Activated CD8-positive, alpha-beta T cell treated with anti-CD3 and anti-CD28 coated beads for 36 hours (primary cell): ENCODE measurements around the gene CRELD2. TPM values are rescaled to one million over a fixed set of nuclear protein-coding genes. Genes with fewer than 3 reads are reported as not detected.

Experiments used
- ATAC-seq: fragments of 200-7000 bp; cut with Tn5 transposase; one replicate; pipeline ENCODE4 v1.10.0; 2021; ENCODE audit warnings: mild to moderate bottlenecking, moderate library complexity
- CTCF ChIA-PET: fragments of 350-600 bp; sonication (Branson Sonifier 250); formaldehyde crosslinking; loops from one replicate; lab custom pipeline; 2021; ENCODE audit warnings: antibody characterized with exemption; lab: Charles Lee
- POLR2A ChIA-PET: fragments of 350-600 bp; sonication (Branson Sonifier 250); formaldehyde crosslinking; loops from one replicate; lab custom pipeline; 2021; ENCODE audit warnings: antibody characterized with exemption; lab: Charles Lee
- DNase-seq: peaks from one replicate; pipeline ENCODE4 v3.0.0-alpha.2; 2020
- H3K27ac Mint-ChIP-seq: one replicate; pipeline ENCODE4 v1.8.0; 2021; ENCODE audit warnings: mild to moderate bottlenecking, mixed read lengths
- H3K27me3 Mint-ChIP-seq: one replicate; pipeline ENCODE4 v1.8.0; 2021; ENCODE audit warnings: mixed read lengths
- H3K36me3 Mint-ChIP-seq: one replicate; pipeline ENCODE4 v1.8.0; 2021; ENCODE audit warnings: low read depth, mixed read lengths
- H3K4me1 Mint-ChIP-seq: one replicate; pipeline ENCODE4 v1.8.0; 2021; ENCODE audit warnings: low read depth, mixed read lengths
- H3K4me3 Mint-ChIP-seq: one replicate; pipeline ENCODE4 v1.8.0; 2021; ENCODE audit warnings: mild to moderate bottlenecking, moderate library complexity, mixed read lengths
- H3K9me3 Mint-ChIP-seq: one replicate; pipeline ENCODE4 v1.8.0; 2021; ENCODE audit warnings: mixed read lengths
- intact Hi-C: fragments of 100-400 bp; cut with micrococcal nuclease; formaldehyde crosslinking; loops from one replicate; pipeline ENCODE4 v1.10.0; 2022
- total RNA-seq, 2 experiments: library from RNA; stranded (reverse); gene quantifications; one replicate each; pipeline ENCODE4 v1.2.3, GENCODE V29; 2021
- TF ChIP-seq, protein P1 (sequence below): fragments of 200-600 bp; IDR thresholded peaks from one replicate; pipeline ENCODE4 v1.8.0; 2022; ENCODE audit warnings: antibody characterized with exemption, mild to moderate bottlenecking

CRELD2 gene
- total RNA-seq, 2 experiments from 2014 or later, result 26.1 to 28.2 TPM

- POLR2A ChIA-PET, result interaction anchor here (0.8 to 4.9 kb wide), 11 partner anchors 10 to 230 kb away, joined by 3 to 63 read pairs (median 3); no protein-coding TSS in a partner anchor
- H3K4me1 Mint-ChIP-seq, result peaks cover 25% of the 10 kb centered on the region
- no peaks in the 10 kb centered on the region for H3K9me3 Mint-ChIP-seq
- CTCF ChIA-PET, result interaction anchor here (1.5 to 3.1 kb wide), 2 partner anchors 30 to 69 kb away, joined by 5 to 9 read pairs; no protein-coding TSS in a partner anchor
- intact Hi-C loops, result no loop called here
- DNase-seq (peak; percentile 58), ATAC-seq (no peak)
- H3K36me3 Mint-ChIP-seq, result peaks cover 36% of the 10 kb centered on the region
- H3K27me3 Mint-ChIP-seq, result no peaks in the 10 kb centered on the region
- H3K27ac Mint-ChIP-seq, result peak overlapping the region; percentile 95
- TF ChIP-seq, protein P1, sequence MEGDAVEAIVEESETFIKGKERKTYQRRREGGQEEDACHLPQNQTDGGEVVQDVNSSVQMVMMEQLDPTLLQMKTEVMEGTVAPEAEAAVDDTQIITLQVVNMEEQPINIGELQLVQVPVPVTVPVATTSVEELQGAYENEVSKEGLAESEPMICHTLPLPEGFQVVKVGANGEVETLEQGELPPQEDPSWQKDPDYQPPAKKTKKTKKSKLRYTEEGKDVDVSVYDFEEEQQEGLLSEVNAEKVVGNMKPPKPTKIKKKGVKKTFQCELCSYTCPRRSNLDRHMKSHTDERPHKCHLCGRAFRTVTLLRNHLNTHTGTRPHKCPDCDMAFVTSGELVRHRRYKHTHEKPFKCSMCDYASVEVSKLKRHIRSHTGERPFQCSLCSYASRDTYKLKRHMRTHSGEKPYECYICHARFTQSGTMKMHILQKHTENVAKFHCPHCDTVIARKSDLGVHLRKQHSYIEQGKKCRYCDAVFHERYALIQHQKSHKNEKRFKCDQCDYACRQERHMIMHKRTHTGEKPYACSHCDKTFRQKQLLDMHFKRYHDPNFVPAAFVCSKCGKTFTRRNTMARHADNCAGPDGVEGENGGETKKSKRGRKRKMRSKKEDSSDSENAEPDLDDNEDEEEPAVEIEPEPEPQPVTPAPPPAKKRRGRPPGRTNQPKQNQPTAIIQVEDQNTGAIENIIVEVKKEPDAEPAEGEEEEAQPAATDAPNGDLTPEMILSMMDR, result no peak
- H3K4me3 Mint-ChIP-seq, result peak overlapping the region; percentile 95
Observed at GRCh38 chr22:49961005-49961600, 42.7 kb downstream of the CRELD2 start.

DNA sequence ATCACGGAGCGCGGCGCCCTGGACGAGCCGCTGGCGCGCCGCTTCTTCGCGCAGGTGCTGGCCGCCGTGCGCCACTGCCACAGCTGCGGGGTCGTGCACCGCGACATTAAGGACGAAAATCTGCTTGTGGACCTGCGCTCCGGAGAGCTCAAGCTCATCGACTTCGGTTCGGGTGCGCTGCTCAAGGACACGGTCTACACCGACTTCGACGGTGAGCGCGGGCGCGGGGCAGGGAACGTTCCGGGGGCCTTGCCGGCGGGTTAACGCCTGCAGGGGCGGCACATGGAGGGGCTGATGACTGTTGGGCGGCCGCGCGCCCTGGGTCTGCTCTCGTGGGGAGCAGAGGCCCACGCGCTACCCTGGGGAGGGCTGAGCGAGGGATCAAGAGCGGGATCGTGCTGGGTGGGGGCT, 43.2 kb downstream of the CRELD2 start:
- Mint-ChIP-seq H3K4me3 (peak overlapping the region; percentile 95), H3K27ac (peak overlapping the region; percentile 95), H3K9me3 (no peaks in the 10 kb centered on the region), H3K36me3 (peaks cover 38% of the 10 kb centered on the region), H3K27me3 (no peaks in the 10 kb centered on the region), H3K4me1 (peaks cover 25% of the 10 kb centered on the region)
- ATAC-seq (no peak), DNase-seq (no peak)
- ChIA-PET CTCF (interaction anchor here (1.0 to 3.1 kb wide), 3 partner anchors 31 to 564 kb away, joined by 4 to 9 read pairs (median 5); no protein-coding TSS in a partner anchor), POLR2A (interaction anchor here (1.0 to 4.9 kb wide), 15 partner anchors 9 to 229 kb away, joined by 3 to 63 read pairs (median 4); partner anchors contain the start of gene MLC1)
- TF ChIP-seq, protein P1, result no peak
- intact Hi-C loops, result no loop called here

DNA sequence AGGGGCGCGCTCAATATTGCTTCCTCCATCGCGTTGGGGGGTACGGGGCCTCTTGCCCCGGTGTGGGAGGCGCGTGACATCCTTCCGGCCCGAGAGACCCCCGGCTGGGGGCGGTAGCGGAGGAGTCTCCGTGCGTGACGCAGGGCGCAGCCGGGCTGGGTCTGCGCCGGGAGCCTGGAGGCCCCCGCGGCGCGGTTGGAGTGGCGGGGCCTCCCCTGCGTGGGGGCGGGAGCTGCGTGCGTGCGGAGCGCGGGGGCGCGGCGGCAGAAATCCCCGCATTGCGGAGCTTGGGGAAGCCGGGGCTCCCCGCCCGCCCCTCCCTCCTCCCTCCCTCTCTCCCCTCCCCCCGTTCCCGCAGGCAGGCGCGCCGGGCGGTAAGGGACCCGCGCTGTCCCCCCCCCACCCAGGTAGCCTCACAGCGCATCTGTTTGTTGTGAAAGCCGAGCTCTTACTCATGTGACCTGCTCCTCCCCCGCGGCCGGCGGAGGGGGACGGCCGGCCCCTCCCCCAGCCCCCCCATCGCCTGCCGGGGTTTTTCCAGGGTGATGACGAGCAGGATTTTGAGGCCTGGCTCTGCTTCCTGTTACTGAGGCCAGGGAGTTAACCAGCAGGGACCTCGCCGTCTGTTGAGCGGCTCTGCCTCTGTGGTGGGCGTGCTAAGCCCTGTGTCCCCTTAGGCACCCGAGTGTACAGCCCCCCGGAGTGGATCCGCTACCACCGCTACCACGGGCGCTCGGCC, 43.7 kb downstream of the CRELD2 start:
- peaks cover 38% of the 10 kb centered on the region for H3K36me3 Mint-ChIP-seq
- peak overlapping the region; percentile 95 for H3K4me3 Mint-ChIP-seq
- peaks cover 27% of the 10 kb centered on the region for H3K4me1 Mint-ChIP-seq
- H3K9me3 Mint-ChIP-seq, result no peaks in the 10 kb centered on the region
- ChIA-PET CTCF (interaction anchor here (1.0 to 3.1 kb wide), 4 partner anchors 9 to 564 kb away, joined by 3 to 9 read pairs (median 5); no protein-coding TSS in a partner anchor), POLR2A (interaction anchor here (0.7 to 4.9 kb wide), 13 partner anchors 9 to 229 kb away, joined by 3 to 63 read pairs (median 6); partner anchors contain the start of gene MLC1)
- peak; percentile 93 for DNase-seq
- H3K27ac Mint-ChIP-seq, result peak overlapping the region; percentile 95
- ATAC-seq, result peak; percentile 38
- intact Hi-C loops, result no loop called here
- no peaks in the 10 kb centered on the region for H3K27me3 Mint-ChIP-seq
- TF ChIP-seq, protein P1, result no peak

DNA sequence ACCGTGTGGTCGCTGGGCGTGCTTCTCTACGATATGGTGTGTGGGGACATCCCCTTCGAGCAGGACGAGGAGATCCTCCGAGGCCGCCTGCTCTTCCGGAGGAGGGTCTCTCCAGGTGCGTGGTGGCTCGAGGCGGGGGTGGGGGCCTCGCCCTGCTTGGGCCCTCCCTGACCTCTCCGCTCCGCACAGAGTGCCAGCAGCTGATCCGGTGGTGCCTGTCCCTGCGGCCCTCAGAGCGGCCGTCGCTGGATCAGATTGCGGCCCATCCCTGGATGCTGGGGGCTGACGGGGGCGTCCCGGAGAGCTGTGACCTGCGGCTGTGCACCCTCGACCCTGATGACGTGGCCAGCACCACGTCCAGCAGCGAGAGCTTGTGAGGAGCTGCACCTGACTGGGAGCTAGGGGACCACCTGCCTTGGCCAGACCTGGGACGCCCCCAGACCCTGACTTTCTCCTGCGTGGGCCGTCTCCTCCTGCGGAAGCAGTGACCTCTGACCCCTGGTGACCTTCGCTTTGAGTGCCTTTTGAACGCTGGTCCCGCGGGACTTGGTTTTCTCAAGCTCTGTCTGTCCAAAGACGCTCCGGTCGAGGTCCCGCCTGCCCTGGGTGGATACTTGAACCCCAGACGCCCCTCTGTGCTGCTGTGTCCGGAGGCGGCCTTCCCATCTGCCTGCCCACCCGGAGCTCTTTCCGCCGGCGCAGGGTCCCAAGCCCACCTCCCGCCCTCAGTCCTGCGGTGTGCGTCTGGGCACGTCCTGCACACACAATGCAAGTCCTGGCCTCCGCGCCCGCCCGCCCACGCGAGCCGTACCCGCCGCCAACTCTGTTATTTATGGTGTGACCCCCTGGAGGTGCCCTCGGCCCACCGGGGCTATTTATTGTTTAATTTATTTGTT, 44.6 kb downstream of the CRELD2 start:
- ChIA-PET POLR2A (interaction anchor here (0.7 to 4.9 kb wide), 16 partner anchors 8 to 228 kb away, joined by 3 to 63 read pairs (median 6); partner anchors contain the start of gene MLC1), CTCF (interaction anchor here (1.4 to 3.1 kb wide), 3 partner anchors 8 to 32 kb away, joined by 3 to 9 read pairs (median 6); no protein-coding TSS in a partner anchor)
- Mint-ChIP-seq H3K27me3 (no peaks in the 10 kb centered on the region), H3K27ac (peak overlapping the region; percentile 87), H3K4me3 (peak overlapping the region; percentile 95), H3K4me1 (peaks cover 31% of the 10 kb centered on the region), H3K9me3 (no peaks in the 10 kb centered on the region), H3K36me3 (peaks cover 38% of the 10 kb centered on the region)
- intact Hi-C loops, result no loop called here
- no peak for DNase-seq
- TF ChIP-seq, protein P1, result no peak
- no peak for ATAC-seq
